ENCODE measurements around the gene ZSCAN22.

DNA sequence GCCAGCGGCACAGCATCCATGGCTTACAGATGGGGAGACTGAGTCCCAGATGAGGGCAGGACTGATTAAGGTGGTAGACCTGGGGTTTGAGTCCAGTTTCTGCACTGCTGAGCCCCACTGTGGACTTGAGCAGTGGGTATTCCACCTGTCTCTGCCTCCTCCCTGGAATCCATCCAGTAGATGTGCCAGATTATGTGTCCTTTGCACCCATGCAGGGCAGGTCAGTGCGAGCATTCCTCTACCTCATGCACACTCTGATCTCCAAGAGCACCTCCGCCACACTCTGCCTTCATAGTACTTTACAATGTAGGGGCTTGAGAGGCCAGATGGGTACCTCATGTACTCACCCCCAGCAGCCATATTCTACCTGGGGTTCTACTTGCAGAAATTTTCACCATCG is 10.0 kb downstream of the ZSCAN22 start:
- TF ChIP-seq, protein P1, sequence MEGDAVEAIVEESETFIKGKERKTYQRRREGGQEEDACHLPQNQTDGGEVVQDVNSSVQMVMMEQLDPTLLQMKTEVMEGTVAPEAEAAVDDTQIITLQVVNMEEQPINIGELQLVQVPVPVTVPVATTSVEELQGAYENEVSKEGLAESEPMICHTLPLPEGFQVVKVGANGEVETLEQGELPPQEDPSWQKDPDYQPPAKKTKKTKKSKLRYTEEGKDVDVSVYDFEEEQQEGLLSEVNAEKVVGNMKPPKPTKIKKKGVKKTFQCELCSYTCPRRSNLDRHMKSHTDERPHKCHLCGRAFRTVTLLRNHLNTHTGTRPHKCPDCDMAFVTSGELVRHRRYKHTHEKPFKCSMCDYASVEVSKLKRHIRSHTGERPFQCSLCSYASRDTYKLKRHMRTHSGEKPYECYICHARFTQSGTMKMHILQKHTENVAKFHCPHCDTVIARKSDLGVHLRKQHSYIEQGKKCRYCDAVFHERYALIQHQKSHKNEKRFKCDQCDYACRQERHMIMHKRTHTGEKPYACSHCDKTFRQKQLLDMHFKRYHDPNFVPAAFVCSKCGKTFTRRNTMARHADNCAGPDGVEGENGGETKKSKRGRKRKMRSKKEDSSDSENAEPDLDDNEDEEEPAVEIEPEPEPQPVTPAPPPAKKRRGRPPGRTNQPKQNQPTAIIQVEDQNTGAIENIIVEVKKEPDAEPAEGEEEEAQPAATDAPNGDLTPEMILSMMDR (IDR thresholded peaks at IDR 0.05), result no peak
- no peak for TF ChIP-seq POLR2A (IDR thresholded peaks at IDR 0.05)
